OCI-LY3 (cell line): ENCODE measurements around the gene RPS24.

Experiments
- H2AFZ ChIP-seq: fragments of 200-600, 300-600 bp; shearing (Covaris generic); 2 replicates; pipeline ENCODE4 v1.6.0; 2014; ENCODE audit warnings: antibody characterized with exemption, low read depth, low read length
- H3K27ac ChIP-seq: fragments of 200-600, 300-600 bp; sonication (generic); 2 replicates; pipeline ENCODE4 v1.5.1; 2014; ENCODE audit warnings: mild to moderate bottlenecking, low read length, moderate library complexity, mixed read lengths
- H3K27me3 ChIP-seq: fragments of 200-600, 300-600 bp; sonication (generic); 2 replicates; pipeline ENCODE4 v1.6.1; 2014; ENCODE audit warnings: low read depth, low read length, mixed read lengths
- H3K36me3 ChIP-seq: fragments of 200-600, 300-600 bp; sonication (generic); replicated peaks from 2 replicates; pipeline ENCODE3; 2014; ENCODE audit warnings: low read depth, low read length, mixed read lengths
- H3K4me1 ChIP-seq: fragments of 300-600, 200-600 bp; sonication (generic); 2 replicates; pipeline ENCODE4 v1.6.1; 2014; ENCODE audit warnings: low read length, mixed read lengths
- H3K4me2 ChIP-seq: fragments of 200-600, 300-600 bp; sonication (generic); 2 replicates; pipeline ENCODE4 v1.6.1; 2014; ENCODE audit warnings: low read length, mixed read lengths
- H3K4me3 ChIP-seq: fragments of 300-600, 200-600 bp; sonication (generic); 2 replicates; pipeline ENCODE4 v1.5.1; 2014; ENCODE audit warnings: antibody characterized with exemption, mild to moderate bottlenecking, low read length, moderate library complexity
- H3K79me2 ChIP-seq: fragments of 300-600, 200-600 bp; shearing (Covaris generic); 2 replicates; pipeline ENCODE4 v1.6.1; 2014; ENCODE audit warnings: mild to moderate bottlenecking, low read length, mixed read lengths
- H3K9ac ChIP-seq: fragments of 300-600, 200-600 bp; shearing (Covaris generic); 2 replicates; pipeline ENCODE4 v1.6.0; 2014; ENCODE audit warnings: mild to moderate bottlenecking, low read length, moderate library complexity
- H3K9me3 ChIP-seq: fragments of 200-600, 300-600 bp; shearing (Covaris generic); 2 replicates; pipeline ENCODE4 v1.6.1; 2014; ENCODE audit warnings: low read length, mixed read lengths; ENCODE audit not compliant: insufficient read depth
- H4K20me1 ChIP-seq: fragments of 200-600, 300-600 bp; sonication (generic); 2 replicates; pipeline ENCODE4 v1.6.1; 2016; ENCODE audit warnings: low read length, mixed read lengths; ENCODE audit not compliant: insufficient read depth
- CTCF ChIP-seq: fragments of 200-600, 300-600 bp; sonication (generic); IDR thresholded peaks from 2 replicates; pipeline ENCODE4 v1.5.1; 2014; ENCODE audit warnings: antibody characterized with exemption, low read length, low read depth
- EZH2phosphoT487 ChIP-seq: fragments of 200-600 bp; shearing (Covaris generic); IDR thresholded peaks from 2 replicates; pipeline ENCODE4 v1.6.1; 2018; ENCODE audit warnings: antibody characterized with exemption, mixed run types, low read depth

RPS24 gene

GRCh38 chr10:78045237-78045636 is 11.6 kb downstream of the RPS24 start:
- Histone ChIP-seq H3K4me2 (peak overlapping the region; percentile 56), H3K4me1 (peaks cover 36% of the 10 kb centered on the region), H2AFZ (no peak overlapping the region), H3K79me2 (peaks cover 10% of the 10 kb centered on the region), H3K9ac (no peak overlapping the region), H3K27me3 (no peaks in the 10 kb centered on the region), H4K20me1 (peaks cover 32% of the 10 kb centered on the region), H3K27ac (peak overlapping the region; percentile 61), H3K9me3 (no peaks in the 10 kb centered on the region), H3K4me3 (peak overlapping the region; percentile 31; the same call in 1 of the 2 replicates), H3K36me3 (peaks cover 19% of the 10 kb centered on the region)
- TF ChIP-seq EZH2phosphoT487 (no peak), CTCF (no peak)

- no peak overlapping the region for H3K9ac ChIP-seq
- peaks cover 37% of the 10 kb centered on the region for H3K4me1 ChIP-seq
- H3K4me2 ChIP-seq = peak overlapping the region; percentile 56
Observed at GRCh38 chr10:78045856-78046255, 12.2 kb downstream of the RPS24 start.

GRCh38 chr10:78046711-78047269 is 13.1 kb downstream of the RPS24 start:
- Histone ChIP-seq H3K36me3 (peaks cover 4% of the 10 kb centered on the region), H4K20me1 (peaks cover 17% of the 10 kb centered on the region), H3K4me3 (no peak overlapping the region), H2AFZ (no peak overlapping the region), H3K79me2 (no peaks in the 10 kb centered on the region), H3K4me1 (peaks cover 37% of the 10 kb centered on the region), H3K9ac (no peak overlapping the region), H3K9me3 (no peaks in the 10 kb centered on the region), H3K27me3 (no peaks in the 10 kb centered on the region), H3K4me2 (no peak overlapping the region), H3K27ac (no peak overlapping the region)
- TF ChIP-seq CTCF (no peak), EZH2phosphoT487 (no peak)

More at GRCh38 chr10:78045856-78046255, 12.2 kb downstream of the RPS24 start:
- peaks cover 26% of the 10 kb centered on the region for H4K20me1 ChIP-seq
- H3K27ac ChIP-seq = peak overlapping the region; percentile 61; the same call in 1 of the 2 replicates
- TF ChIP-seq EZH2phosphoT487 (no peak), CTCF (no peak)
- H3K27me3 ChIP-seq = no peaks in the 10 kb centered on the region
- H3K4me3 ChIP-seq = no peak overlapping the region
- no peaks in the 10 kb centered on the region for H3K9me3 ChIP-seq
- H2AFZ ChIP-seq = no peak overlapping the region
- H3K36me3 ChIP-seq = peaks cover 13% of the 10 kb centered on the region
- peaks cover 5% of the 10 kb centered on the region; the same call in 1 of the 2 replicates for H3K79me2 ChIP-seq

GRCh38 chr10:78047314-78047891 is 13.7 kb downstream of the RPS24 start:
- Histone ChIP-seq H3K4me3 (no peak overlapping the region), H2AFZ (no peak overlapping the region), H3K4me2 (peak overlapping the region; percentile 20; the same call in 1 of the 2 replicates), H3K4me1 (peaks cover 37% of the 10 kb centered on the region), H3K36me3 (peaks cover under 1% of the 10 kb centered on the region), H3K27me3 (no peaks in the 10 kb centered on the region), H4K20me1 (peaks cover 11% of the 10 kb centered on the region), H3K9me3 (no peaks in the 10 kb centered on the region), H3K79me2 (no peaks in the 10 kb centered on the region), H3K9ac (no peak overlapping the region), H3K27ac (no peak overlapping the region)
- no peak for TF ChIP-seq EZH2phosphoT487
- peak; percentile 74 for TF ChIP-seq CTCF
